Activated gamma-delta T cell treated with Interleukin-2 at 50 U/mL for 16 hours (primary cell): Measurements from ENCODE around the gene KRTAP4-9.
"Not testable (repeated sequence)": the region's sequence is repeated elsewhere in the genome, so short reads cannot be mapped to it uniquely, and the experiment has no call there.

Experiments used
- DNase-seq: peaks from one replicate; pipeline ENCODE4 v3.0.0-alpha.2; 2020

The KRTAP4-9 gene

DNA sequence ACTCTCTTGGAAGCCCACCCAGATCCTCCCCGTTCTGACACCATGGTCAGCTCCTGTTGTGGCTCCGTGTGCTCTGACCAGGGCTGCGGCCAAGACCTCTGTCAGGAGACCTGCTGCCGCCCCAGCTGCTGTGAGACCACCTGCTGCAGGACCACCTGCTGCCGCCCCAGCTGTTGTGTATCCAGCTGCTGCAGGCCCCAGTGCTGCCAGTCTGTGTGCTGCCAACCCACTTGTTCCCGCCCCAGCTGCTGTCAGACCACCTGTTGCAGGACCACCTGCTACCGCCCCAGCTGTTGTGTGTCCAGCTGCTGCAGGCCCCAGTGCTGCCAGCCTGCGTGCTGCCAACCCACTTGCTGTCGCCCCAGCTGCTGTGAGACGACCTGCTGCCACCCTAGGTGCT, at the start of gene KRTAP4-9:
Gene KRTAP4-9 (plus strand): TSS at position 43 of the 400 bp plus-strand sequence. CDS start 0 bp downstream, at position 43.
- DNase-seq = not testable (repeated sequence)

DNA sequence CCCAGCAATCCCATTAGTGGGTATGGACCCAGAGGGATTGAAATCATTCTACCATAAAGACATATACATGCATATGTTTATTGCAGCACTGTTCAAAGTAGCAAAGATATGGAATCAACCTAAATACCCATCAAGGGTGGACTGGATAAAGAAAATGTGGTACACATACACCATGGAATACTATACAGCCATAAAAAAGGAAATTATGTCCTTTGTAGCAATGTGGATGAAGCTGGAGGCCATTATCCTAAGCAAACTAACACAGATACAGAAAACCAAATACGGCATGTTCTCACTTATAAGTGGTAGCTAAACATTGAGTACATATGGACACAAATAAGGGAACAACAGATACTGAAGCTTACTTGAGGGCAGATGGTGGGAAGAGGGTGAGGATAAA, 47.6 kb upstream of the KRTAP4-9 start:
- no peak for DNase-seq

DNA sequence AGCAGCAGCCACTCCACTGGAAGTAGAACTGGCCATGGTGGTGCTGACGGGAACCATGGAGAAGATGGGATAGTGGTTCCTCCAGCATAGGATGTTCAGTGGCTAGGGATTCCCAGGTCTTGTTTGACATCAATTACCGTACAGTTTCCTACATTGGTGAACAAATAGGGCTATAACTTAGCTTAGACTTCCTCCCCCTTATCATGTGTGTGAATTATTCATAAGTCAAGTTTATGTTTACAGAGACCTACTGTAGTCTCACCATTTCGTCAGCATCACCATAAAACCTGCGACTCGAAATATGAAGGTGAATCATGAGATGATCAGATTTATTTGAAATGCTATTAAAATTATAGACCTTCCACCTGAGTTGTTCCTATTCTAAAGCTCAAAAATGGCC, 46.4 kb upstream of the KRTAP4-9 start:
- DNase-seq = no peak

DNA sequence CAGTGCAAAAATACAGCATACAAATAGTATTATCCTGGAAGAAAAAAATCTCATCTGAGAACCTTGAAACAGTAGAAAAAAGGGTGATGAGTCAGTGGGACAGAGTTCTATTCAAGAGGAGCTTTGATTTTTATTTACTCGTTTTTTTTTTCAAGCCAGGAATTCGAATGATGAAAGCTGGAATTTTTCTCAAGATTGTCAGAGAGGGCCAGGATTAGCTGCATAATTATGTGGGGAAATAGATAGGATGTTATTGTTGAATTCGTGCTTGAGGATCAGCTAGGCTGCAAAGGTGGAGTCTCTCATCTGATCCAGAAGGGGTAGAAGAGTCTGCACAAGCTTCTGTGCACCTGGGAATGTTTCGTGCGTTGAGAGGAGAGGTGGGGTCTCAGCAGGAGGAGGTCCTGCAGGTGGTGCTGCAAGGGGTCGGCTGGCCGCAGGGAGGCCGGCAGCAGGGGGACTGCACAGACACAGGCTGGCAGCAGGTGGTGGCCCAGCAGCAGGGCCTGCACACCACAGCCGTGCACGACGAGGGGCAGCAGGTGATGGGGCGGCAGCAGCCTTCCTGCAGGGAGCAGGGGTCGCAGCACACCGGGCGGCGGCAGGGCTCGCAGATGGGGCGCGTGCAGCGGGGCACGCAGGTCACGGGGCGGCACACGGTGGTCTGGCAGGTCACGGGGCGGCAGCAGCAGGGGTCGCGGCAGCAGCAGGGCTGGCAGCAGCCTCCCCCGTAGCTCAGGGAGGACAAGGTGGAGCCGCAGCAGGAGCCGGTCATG, 45.7 kb upstream of the KRTAP4-9 start:
- DNase-seq = not testable (repeated sequence)

DNA sequence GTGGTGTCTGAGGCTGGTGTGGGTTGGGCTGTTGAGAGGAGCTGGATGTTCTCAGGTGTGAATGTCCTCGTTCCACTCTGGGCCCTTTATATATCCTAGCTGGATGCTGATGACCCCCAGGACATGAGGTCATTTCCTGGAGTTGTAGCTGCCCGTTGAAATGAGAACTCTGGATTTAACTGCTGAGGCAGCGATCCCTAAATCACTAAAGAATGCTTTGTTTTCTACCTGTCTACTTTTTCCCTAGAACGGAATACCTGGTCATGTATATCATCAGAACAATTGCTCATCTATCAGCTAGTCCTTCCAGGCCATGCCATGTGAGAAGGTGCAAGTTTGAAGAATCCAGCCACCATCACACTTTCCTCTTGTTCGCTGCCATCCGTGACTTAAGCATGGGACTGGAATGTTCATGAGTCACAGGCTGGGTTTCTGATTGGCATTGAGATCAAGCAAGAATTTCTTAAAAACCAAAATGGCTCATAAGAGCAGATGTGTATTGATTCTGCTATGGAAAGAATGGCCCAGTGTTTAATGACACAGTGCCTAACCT, 45.1 kb upstream of the KRTAP4-9 start, which contains the start of gene KRTAP2-3:
Gene KRTAP2-3 (minus strand): TSS at position 63 of the 553 bp plus-strand sequence. CDS start 64 bp downstream, outside the sequence.
- DNase-seq = no peak

DNA sequence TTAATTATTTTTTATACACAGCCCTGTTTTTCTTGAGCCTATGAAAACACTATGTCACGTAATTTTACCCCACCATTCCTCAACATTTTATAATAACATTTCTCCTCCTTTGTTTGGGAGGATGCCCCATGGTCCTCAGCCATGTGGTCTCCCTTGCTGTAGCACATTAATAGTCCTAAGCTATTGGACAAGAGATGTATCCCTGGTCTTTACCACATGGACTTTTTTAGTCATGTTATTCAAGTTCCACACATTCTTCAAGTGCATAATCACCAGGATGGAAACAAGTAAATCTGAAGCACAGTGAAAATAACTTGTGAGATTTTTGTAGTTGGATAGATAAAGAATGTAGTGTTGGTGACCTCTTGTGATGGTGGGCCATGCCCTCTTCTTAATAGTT, 43.2 kb upstream of the KRTAP4-9 start:
- no peak for DNase-seq

DNA sequence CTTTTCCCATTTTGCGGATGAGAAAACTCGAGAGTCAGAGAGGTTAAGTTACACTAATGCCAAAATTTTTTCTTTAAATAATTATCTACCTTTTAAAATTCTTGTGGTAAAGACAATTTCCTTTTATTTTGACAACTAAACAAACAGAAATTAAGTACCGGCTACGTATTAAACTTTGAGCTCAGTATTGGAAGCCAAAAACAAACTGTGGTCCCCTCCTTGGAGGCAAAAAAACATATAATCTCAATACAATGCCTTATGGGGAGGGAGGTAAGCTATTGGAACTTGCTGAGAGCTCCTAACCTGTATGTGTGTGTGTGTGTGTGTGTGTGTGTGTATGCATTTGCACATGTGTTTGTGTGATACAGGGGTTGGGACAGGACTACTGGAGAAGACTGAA, 41.7 kb upstream of the KRTAP4-9 start:
- DNase-seq = no peak

DNA sequence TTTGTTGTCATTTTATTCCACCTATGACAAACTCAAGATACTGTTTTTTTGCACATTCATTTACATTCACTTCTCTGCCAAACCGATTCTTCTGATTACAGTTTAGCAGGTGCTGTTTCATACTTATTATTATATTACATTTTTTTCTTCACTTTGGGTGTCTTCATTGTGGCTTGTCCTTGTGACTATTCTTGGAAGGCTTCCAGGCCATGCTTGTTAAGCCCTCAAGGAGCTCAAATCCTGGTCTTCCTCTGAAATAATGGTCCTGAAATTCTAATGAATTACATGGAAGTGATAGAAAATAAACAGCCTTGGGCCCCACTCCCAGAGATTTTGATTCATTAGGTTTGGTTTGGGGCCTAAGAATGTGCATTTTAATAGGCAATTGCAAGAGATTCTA, 40.9 kb upstream of the KRTAP4-9 start:
- DNase-seq = no peak

DNA sequence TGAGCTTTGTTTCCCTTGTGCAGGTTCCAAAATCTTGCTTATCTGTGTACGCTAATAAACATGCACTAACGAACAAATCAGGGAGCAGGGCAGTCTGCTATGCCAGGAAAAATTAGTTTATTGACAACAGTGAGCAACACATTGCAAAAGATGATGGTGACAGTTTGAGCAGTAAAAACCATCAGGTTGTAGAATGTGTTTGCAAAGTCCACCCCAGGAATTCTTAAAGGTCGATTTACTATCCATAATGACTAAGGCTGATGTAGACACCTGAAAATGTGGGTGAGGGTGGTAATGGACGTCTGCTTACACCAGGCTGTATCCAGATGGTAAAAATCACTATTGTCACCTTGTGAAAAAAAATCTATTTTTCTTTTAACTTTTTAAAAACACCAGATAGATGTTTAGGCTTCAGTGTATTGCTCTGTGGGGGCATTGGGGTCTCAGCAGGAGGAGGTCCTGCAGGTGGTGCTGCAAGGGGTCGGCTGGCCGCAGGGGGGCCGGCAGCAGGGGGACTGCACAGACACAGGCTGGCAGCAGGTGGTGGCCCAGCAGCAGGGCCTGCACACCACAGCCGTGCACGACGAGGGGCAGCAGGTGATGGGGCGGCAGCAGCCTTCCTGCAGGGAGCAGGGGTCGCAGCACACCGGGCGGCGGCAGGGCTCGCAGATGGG, 40.0 kb upstream of the KRTAP4-9 start:
- not testable (repeated sequence) for DNase-seq

DNA sequence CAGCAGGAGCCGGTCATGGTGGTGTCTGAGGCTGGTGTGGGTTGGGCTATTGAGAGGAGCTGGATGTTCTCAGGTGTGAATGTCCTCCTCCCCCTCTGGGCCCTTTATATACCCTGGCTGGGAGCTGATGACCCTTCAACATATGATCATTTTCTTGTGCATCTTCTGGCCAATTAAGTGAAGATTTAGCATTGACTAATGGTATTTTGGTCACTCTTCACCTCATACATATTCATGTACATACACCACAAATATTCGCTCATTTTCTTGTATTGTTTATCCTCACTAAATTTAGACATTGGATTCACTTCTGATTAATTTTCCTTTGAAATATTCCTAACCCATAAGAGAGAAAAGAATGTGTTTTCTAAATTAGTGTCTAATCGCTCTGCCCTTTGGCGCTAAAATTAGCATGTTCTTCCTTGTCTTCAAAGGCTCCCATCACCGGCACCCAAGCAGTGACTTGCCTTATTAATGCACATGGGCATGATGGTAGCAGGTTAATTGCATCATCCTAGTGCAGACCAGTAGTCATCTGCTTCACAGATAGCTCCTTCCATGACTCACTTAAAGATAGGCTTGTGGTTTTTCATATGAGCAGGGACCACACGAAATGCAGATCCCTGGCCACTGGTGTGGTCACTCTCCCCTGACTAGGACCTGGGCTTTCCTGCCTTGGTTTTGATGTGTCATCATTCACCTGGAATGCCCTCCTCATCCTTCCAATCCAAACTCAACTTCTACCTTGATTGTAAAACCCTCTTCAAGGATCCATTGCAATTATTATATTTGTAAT, 39.2 kb upstream of the KRTAP4-9 start, which contains the start of gene KRTAP2-4:
Gene KRTAP2-4 (minus strand): TSS at position 51 of the 796 bp plus-strand sequence. CDS start 34 bp downstream, at position 17.
- DNase-seq = no peak

DNA sequence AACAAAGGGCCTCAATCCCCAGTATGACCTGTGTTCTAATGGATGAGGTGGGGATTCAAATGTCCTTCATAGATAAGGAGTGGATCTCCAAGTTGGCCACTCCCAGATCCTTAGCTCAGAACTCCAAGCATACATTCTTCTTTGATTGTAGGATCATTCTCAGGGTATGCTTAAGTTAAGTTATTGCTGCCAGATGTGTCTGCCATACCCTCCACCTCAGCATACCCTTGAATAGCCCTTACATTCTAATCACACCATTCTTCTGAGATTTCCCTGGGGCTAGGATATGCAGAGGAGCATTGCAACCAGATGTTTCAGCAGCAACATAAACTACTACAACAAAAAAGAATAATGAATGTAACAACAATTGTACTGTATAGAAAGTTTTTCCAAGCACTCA, 37.9 kb upstream of the KRTAP4-9 start:
- no peak for DNase-seq

DNA sequence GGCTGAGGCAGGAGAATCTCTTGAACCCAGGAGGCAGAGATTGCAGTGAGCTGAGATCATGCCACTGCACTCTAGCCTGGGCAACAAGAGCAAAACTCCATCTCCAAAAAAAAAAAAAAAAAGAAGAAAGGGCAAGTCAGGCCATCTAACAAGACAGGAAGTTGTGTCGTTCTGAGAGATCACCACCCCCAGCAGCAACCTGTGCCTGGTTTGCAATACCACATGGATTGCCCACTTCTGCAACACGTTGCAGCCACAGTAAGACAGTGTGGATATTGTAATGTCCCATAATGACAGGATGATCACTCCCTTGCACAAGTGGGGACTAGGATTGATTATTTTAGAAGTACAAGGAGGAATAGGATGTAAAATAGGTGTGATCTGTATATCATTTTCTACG, 36.2 kb upstream of the KRTAP4-9 start:
- DNase-seq = no peak

DNA sequence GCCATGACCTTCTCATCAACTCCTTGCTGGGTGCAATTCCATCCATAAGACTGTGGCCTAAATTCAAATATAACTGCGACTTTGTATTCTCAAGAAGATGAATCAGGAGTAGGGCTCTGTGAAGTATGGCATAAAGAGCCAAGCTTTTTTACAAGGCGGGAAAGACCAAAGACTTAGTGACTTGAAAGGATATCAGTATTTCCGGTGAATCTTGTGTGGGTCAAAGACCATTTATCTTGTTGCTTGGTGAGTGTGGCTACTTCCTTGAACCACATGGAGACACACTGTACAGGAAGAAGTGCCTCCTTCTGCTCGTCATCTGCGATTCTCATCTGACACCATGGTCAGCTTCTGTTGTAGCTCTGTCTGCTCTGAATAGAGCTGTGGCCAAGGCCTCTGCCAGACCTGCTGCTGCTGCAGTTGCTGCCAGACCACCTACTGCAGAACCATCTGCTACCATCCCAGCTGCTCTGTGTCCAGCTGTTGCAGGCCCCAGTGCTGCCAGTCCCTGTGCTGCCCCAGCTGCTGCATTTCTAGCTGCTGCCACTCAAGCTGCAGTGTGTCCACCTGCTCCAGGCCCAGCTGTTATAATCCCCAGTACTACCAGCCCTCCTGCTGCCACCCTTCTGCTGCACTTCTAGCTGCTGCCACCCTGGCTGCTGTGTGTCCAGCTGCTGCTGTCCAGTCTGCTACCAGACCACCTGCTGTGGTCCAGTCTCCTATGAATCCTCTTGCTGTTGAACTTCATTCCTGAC, 33.4 kb upstream of the KRTAP4-9 start:
- no peak for DNase-seq

DNA sequence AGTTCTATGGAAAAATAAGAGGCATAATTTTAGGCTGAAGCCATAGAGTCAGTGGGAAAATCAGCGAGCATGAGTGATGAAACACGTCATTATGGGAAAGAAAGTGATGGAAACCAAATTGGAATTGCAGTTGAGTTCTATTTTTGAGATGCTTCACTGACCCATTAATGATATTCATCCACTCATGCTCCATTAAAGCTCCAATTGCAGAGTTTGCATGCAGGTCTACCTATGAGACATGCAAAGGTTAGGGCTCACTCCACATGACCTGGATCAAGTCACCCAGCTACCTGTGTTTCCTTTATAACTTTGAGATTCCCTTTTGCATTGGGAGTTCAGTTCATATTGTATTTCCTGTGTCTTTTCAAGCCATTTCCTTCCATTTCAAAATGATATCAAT, 31.5 kb upstream of the KRTAP4-9 start:
- no peak for DNase-seq

DNA sequence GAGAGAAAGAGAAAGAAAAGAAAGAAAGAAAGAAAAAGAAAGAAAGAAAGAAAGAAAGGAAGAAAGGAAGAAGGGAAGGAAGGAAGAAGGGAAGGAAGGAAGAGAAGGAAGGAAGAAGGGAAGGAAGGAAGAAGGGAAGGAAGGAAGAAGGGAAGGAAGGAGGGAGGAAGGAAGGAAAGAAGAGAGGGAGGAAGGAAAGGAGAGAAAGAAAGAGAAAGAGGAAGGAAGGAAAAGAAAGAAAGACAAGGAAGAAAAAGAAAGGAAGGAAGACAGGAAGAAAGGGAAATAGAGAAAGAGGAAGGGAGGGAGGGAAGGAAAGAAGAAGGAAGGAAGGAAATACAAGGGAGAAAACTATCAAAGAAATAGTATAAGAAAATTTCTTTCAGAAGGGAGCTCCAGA, 28.4 kb upstream of the KRTAP4-9 start:
- no peak for DNase-seq

DNA sequence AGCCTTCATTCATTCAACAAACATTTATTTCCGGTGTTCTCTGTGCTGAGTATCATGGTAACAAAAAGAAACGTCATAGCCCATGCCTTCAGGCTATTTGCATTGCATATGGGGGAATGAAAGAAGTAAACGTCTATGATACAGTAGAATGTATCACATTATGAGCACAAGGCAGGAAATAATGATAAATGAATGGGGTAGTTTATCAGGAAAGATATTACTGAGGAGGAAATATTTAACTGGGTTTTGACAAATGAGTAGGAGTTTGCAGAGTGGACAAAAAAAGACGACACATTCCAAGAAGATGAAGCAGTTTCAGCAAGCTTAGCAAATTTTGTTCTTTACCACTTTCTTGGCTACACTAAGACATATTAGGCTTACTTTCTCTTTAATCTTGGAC, 22.6 kb upstream of the KRTAP4-9 start:
- no peak for DNase-seq

DNA sequence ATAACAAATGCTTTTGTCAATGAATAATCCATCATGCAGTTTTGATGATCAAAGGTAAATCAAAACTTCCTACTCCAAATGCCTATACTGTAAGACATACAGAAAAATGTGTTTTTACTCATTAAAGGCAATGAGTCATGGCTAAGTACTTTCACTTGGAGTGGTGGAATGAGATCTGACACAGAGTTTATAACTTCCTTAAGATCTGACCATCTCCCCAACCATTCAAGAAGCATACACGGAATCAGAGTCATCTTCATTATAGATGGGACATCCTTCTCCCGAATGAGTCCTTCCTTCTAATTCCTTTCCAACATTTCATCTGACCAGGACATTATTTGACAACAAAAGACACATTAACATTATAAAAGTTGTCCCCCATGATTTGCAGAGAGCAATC, 21.8 kb upstream of the KRTAP4-9 start:
- not testable (repeated sequence) for DNase-seq

DNA sequence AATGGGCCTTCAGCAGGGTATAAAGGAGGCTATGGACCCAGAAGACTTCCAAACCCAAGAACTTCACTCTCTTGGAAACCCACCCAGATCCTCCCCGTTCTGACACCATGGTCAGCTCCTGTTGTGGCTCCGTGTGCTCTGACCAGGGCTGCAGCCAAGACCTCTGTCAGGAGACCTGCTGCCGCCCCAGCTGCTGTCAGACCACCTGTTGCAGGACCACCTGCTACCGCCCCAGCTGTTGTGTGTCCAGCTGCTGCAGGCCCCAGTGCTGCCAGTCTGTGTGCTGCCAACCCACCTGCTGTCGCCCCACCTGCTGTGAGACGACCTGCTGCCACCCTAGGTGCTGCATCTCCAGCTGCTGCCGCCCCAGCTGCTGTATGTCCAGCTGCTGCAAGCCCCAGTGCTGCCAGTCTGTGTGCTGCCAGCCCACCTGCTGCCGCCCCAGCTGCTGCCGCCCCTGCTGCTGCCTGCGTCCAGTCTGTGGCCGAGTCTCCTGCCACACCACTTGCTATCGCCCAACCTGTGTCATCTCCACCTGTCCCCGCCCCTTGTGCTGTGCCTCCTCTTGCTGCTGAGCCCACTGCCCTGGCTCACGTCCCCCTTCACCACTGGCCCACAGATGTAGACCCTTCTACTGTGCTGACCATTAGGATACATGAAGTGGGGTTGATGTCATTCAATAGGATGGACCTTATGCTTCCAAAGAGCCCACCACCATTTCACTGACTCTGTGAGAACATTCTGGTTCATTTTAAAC, 20.9 kb upstream of the KRTAP4-9 start, which contains the start of gene KRTAP4-7:
Gene KRTAP4-7 (plus strand): TSS at position 51 of the 757 bp plus-strand sequence. CDS start 57 bp downstream, at position 108.
- not testable (repeated sequence) for DNase-seq

DNA sequence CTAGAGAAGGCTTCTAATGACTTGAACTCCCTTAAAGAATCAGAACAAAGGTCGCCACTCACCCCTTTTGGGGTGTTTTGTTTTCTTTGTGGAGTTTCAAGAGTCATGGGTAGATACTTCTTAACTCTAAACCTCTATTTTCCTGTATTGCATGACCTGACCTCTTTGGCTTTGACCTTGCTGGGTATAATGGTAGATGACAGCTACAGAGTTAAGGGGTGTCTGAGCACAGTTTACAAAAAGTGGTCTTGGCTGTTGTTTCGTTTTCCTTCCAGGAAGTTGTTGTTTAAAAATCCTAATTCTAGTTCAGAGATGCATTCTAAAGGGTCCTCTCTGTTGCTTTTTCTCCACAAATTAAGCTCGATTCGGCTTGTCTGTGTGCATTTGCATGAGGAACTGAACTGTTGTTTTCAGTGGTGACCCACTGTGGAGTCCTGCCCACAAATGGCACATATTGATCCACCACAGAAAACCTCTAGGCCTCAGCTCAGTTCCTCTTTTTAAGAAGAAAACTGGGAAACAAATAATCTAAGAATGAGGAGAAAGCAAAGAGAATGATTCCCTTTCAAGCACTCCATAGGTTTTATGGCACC, 16.3 kb upstream of the KRTAP4-9 start:
- not testable (repeated sequence) for DNase-seq

DNA sequence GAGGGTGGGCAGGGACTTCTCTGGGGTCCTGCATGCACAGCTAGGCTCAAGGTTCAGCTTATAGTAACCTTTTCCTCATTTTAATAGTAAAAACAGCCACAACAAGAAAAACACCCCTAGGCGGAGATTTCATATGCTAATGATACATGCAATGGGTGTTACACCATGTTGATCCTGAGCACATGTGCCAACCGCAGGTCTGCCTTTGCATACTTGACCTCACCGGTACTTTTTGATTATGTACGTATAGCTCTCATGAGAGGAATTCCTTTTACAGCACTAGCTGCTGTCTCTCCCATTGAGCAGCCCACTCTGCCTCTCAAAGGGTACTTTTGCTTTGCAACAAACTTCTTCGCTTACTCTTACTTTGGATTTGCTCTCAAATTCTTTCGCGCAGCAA, 9.1 kb upstream of the KRTAP4-9 start:
- DNase-seq = no peak

DNA sequence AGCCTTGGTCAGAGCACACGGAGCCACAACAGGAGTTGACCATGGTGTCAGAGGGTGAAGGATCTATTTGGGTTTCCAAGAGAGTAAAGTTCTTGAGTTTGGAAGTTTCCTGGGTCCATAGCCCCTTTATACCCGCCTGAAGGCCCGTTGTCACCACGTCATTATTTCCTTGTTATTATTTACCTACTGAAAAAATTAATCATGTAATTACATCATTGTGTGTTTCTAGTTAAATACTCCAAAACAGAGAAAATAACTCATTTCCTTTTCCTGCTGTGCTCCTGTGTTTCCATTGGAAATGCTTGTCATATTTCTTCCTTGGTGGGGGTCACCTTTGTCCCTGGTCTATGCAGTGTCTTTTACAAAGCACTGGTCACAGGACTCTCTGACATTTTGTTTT, 7.1 kb upstream of the KRTAP4-9 start, which contains the start of gene KRTAP4-8:
Gene KRTAP4-8 (minus strand): TSS at position 101 of the 400 bp plus-strand sequence. CDS start 58 bp downstream, at position 43.
- DNase-seq = no peak
